Mammary microvascular endothelial cell (primary cell): ENCODE measurements around the gene FAM240A. TPM values are rescaled to one million over a fixed set of nuclear protein-coding genes. Genes with fewer than 3 reads are reported as not detected.

Experiments used
- total RNA-seq: library from RNA; depleted of rRNA; stranded (reverse); fragments of >200 nt; gene quantifications from 2 replicates; pipeline ENCODE4 v1.2.3, GENCODE V29; 2015

The FAM240A gene
- total RNA-seq, result not detected in 2 replicates

DNA sequence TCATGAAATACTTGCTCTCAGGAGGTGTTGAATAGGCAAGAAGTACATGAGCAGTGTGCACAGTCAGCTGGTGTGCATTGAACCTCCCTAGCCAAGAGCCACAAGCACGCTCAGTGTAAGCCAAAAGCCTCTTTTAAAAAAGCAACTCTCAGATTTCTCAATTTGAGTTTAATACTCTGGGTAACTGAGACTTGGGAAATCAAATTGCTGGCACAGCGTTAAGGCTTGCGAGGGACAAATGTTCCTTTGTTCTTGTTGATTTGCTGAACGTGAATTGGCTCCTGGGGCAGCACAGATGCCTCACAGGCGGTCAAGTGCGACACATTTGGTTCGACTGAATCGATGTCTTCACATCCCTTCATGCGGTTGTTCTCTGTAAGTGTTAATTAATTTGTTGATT lies at the start of gene FAM240A:
TSS of gene FAM240A (plus strand) at position 202 of the 400 bp plus-strand sequence. CDS start at position 361, 159 bp downstream.

GRCh38 chr3:46566040-46566641 lies 46.2 kb upstream of the FAM240A start, which contains the start of gene LRRC2:
Gene LRRC2, minus strand, starts transcription at chr3:46566302. Its CDS starts 14,711 bp downstream, at chr3:46551591.

Other genes with a start within 250 kb of the FAM240A start
- not detected in 2 replicates for gene CCR5, start 241.6 kb upstream of the FAM240A start, total RNA-seq
- 13.9 and 14.8 TPM in 2 replicates for gene CCRL2, start 205.3 kb upstream of the FAM240A start, total RNA-seq
- 0.25 and 3.1 TPM in 2 replicates for gene LTF, start 147.6 kb upstream of the FAM240A start, total RNA-seq
- gene RTP3, start 114.5 kb upstream of the FAM240A start, total RNA-seq, result not detected in 2 replicates
- 0.47 and 0.64 TPM in 2 replicates for gene LRRC2, start 46.2 kb upstream of the FAM240A start, total RNA-seq
- gene ALS2CL, start 81.2 kb downstream of the FAM240A start, total RNA-seq, result 9.8 and 11.2 TPM in 2 replicates
- 0.15 TPM in 1 of 2 replicates, not detected in the other for gene TMIE, start 88.9 kb downstream of the FAM240A start, total RNA-seq
- gene PRSS50, start 105.3 kb downstream of the FAM240A start, total RNA-seq, result not detected in 2 replicates